ENCODE data around the gene SIRT4.

The SIRT4 gene

GRCh38 chr12:120284381-120284780, 17.7 kb upstream of the SIRT4 start:
- DNase-seq (ENCODE audit: low read depth) = no peak
- no peak for TF ChIP-seq CTCF (IDR thresholded peaks at IDR 0.05; ENCODE audit: control insufficient read depth, insufficient read depth, low read depth, low read length, missing control alignments)
- no peak overlapping the region for H3K4me3 ChIP-seq (ENCODE audit: control insufficient read depth, low read depth, low read length)

GRCh38 chr12:120286768-120287490, 15.2 kb upstream of the SIRT4 start:
- TF ChIP-seq CTCF (IDR thresholded peaks at IDR 0.05; ENCODE audit: control insufficient read depth, insufficient read depth, low read depth, low read length, missing control alignments) = no peak
- H3K4me3 ChIP-seq (ENCODE audit: control insufficient read depth, low read depth, low read length) = no peak overlapping the region
- no peak for DNase-seq (ENCODE audit: low read depth)

- no peak for DNase-seq (ENCODE audit: low read depth)
- no peak for TF ChIP-seq CTCF (IDR thresholded peaks at IDR 0.05; ENCODE audit: control insufficient read depth, insufficient read depth, low read depth, low read length, missing control alignments)
- no peak overlapping the region for H3K4me3 ChIP-seq (ENCODE audit: control insufficient read depth, low read depth, low read length)
These were observed 14.6 kb upstream of the SIRT4 start for GRCh38 chr12:120287491-120287890.

GRCh38 chr12:120290609-120291305, 11.4 kb upstream of the SIRT4 start:
- DNase-seq (ENCODE audit: low read depth) = no peak
- H3K4me3 ChIP-seq (ENCODE audit: control insufficient read depth, low read depth, low read length) = no peak overlapping the region
- TF ChIP-seq CTCF (IDR thresholded peaks at IDR 0.05; ENCODE audit: control insufficient read depth, insufficient read depth, low read depth, low read length, missing control alignments) = no peak

GRCh38 chr12:120292411-120292660, 9.8 kb upstream of the SIRT4 start:
- H3K4me3 ChIP-seq (ENCODE audit: control insufficient read depth, low read depth, low read length) = peak overlapping the region; percentile 47
- no peak for DNase-seq (ENCODE audit: low read depth)
- no peak for TF ChIP-seq CTCF (IDR thresholded peaks at IDR 0.05; ENCODE audit: control insufficient read depth, insufficient read depth, low read depth, low read length, missing control alignments)

GRCh38 chr12:120292661-120293531, 9.2 kb upstream of the SIRT4 start, which contains the start of gene RNU4-1:
TSS of gene RNU4-1 (minus strand) at chr12:120293237.
- peak within 1 kb of the TSS; percentile 47 for H3K4me3 ChIP-seq (ENCODE audit: control insufficient read depth, low read depth, low read length)
- TF ChIP-seq CTCF (IDR thresholded peaks at IDR 0.05; ENCODE audit: control insufficient read depth, insufficient read depth, low read depth, low read length, missing control alignments) = no peak
- peak; percentile 73 for DNase-seq (ENCODE audit: low read depth)

Measured in AG09309 (cell line).